ENCODE results near the gene IL17A. TPM values are rescaled to one million over a fixed set of nuclear protein-coding genes. Genes with fewer than 3 reads are reported as not detected.

Gene IL17A
- total RNA-seq, 1 donor from 2014 or later, result not detected

- no peak for DNase-seq (ENCODE audit: low spot score)
Observed at GRCh38 chr6:52216932-52217575, 30.9 kb downstream of the IL17A start.

- no peak for DNase-seq (ENCODE audit: low spot score)
Observed at GRCh38 chr6:52217761-52218160, 31.6 kb downstream of the IL17A start.

DNA sequence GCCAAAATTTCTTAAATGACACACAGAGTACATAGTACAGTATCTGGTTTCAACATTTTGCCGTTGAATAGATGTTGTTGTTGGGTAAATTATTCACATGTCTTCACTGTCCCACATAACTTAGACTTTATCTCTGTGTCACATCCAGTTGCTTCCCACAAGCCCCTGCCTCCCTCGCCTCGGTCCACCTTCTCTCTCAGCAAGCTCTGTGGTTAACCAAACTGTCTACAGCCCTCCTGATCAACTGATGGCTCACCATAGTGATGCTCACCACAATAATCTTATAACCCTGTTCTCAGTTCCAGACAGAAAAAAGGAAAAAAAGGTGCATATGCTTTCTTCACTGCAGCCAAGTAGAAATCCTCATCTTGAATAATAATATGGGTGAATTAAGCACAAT is 35.1 kb downstream of the IL17A start:
- no peak for DNase-seq (ENCODE audit: low spot score)

DNA sequence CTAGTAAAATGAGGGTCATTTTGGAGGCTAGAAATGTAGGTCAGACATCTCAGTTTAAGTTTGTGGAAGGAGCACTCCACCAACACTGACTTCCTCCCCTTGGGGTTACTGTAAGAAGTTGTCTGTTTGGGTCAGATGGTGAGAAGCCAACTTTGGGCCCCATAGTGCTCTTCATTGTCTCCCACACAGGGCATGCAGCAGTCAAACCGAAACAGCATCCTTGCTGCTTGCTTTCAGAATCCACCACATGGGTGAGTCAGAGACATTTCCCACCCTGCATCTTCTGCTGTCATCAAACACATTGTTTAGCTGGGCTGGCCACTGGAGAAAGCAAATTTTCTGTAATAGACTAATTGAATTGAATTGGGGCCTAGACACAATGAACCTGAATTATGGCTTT is 41.3 kb downstream of the IL17A start:
- DNase-seq (ENCODE audit: low spot score), result no peak

- DNase-seq (ENCODE audit: low spot score), result no peak
Observed at GRCh38 chr6:52230685-52231084, 44.5 kb downstream of the IL17A start.

- no peak for DNase-seq (ENCODE audit: low spot score)
Observed at GRCh38 chr6:52231406-52232127, 45.4 kb downstream of the IL17A start.

DNA sequence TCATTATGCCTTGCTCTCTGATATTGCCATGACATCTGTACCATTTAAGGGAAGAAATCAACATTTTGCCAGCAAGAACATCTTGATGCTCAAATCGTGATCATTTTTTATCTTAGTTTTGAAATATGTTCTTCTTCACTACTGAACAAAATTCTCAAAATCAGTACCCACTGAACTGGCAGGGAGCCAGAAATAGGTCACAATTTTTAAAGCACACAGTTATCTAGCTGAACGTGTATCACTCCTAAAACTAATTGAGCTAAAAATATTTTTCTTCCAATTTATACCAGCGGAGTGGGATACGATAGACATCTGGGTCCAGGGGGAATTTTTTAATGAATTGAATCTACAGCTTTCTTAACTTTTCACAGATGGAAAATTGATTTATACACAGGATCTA is 46.8 kb downstream of the IL17A start:
- DNase-seq (ENCODE audit: low spot score), result no peak

GRCh38 chr6:52233975-52234823 is 48.0 kb downstream of the IL17A start:
- peak; percentile 23 for DNase-seq (ENCODE audit: low spot score)

Other genes with a start within 250 kb of the IL17A start
- gene PKHD1, start 98.8 kb upstream of the IL17A start, total RNA-seq, result 17.3 TPM
- gene IL17F, start 58.1 kb downstream of the IL17A start, total RNA-seq, result not detected
- 32.2 TPM for gene MCM3, start 98.4 kb downstream of the IL17A start, total RNA-seq
- 23.2 TPM for gene PAQR8, start 175.8 kb downstream of the IL17A start, total RNA-seq
- 27.8 TPM for gene EFHC1, start 234.0 kb downstream of the IL17A start, total RNA-seq

Measured in mucosa of gallbladder (tissue), 1 donor.